ENCODE measurements around the gene APCDD1L.

DNA sequence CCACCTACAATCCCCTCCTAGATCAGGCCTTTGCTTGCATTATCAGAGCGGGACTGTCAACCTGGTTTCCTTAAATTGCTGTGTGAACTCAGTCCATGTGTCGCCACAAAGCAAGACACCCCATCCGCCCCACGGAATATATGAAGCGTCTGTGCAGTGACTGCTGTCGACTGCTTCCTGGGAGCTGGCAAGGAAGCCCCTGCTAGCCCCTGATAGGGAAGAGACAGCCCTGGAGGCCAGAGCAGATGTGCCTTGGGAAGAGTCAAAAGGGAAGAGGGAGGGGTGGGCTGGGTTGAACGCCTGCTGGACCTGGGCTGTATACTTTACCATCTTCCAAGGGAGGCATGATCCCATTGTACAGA lies 44.1 kb upstream of the APCDD1L start:
- TF ChIP-seq GABPA (IDR thresholded peaks at IDR 0.05; ENCODE audit: low read depth) (no peak), SPI1 (IDR thresholded peaks at IDR 0.05; ENCODE audit: borderline replicate concordance, low read depth) (no peak), POLR2AphosphoS5 (IDR thresholded peaks at IDR 0.05; ENCODE audit: low read depth) (no peak)
- TF ChIP-seq, protein P1, sequence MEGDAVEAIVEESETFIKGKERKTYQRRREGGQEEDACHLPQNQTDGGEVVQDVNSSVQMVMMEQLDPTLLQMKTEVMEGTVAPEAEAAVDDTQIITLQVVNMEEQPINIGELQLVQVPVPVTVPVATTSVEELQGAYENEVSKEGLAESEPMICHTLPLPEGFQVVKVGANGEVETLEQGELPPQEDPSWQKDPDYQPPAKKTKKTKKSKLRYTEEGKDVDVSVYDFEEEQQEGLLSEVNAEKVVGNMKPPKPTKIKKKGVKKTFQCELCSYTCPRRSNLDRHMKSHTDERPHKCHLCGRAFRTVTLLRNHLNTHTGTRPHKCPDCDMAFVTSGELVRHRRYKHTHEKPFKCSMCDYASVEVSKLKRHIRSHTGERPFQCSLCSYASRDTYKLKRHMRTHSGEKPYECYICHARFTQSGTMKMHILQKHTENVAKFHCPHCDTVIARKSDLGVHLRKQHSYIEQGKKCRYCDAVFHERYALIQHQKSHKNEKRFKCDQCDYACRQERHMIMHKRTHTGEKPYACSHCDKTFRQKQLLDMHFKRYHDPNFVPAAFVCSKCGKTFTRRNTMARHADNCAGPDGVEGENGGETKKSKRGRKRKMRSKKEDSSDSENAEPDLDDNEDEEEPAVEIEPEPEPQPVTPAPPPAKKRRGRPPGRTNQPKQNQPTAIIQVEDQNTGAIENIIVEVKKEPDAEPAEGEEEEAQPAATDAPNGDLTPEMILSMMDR (IDR thresholded peaks at IDR 0.05; ENCODE audit: insufficient read depth, low read length): no peak

Measured in HL-60 (cell line).